ENCODE data around the gene ELF2.

DNA sequence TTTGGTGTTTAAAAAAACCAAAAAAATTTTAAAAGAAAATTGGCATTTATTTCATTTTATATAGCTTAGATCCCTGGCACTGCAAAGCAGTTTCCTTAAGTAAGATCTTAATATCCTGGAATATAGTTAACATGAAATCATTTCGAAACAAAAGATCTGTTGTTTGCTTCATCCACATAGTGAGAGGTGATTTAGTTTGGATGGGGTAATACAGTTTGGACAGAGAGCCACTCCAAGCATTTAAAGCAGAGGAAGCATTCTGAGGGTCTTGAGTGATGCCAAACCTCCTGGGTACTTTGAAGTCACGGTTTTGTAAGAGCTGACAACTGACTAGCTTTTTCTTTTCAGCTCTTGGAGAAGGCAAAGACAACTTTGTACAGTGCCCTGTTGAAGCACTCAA, 132.7 kb downstream of the ELF2 start:
- TF ChIP-seq, protein P1, sequence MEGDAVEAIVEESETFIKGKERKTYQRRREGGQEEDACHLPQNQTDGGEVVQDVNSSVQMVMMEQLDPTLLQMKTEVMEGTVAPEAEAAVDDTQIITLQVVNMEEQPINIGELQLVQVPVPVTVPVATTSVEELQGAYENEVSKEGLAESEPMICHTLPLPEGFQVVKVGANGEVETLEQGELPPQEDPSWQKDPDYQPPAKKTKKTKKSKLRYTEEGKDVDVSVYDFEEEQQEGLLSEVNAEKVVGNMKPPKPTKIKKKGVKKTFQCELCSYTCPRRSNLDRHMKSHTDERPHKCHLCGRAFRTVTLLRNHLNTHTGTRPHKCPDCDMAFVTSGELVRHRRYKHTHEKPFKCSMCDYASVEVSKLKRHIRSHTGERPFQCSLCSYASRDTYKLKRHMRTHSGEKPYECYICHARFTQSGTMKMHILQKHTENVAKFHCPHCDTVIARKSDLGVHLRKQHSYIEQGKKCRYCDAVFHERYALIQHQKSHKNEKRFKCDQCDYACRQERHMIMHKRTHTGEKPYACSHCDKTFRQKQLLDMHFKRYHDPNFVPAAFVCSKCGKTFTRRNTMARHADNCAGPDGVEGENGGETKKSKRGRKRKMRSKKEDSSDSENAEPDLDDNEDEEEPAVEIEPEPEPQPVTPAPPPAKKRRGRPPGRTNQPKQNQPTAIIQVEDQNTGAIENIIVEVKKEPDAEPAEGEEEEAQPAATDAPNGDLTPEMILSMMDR (IDR thresholded peaks at IDR 0.05; ENCODE audit: poor library complexity), result no peak
- TF ChIP-seq EZH2phosphoT487 (IDR thresholded peaks at IDR 0.05; ENCODE audit: low read depth, severe bottlenecking, unreplicated experiment) (no peak), EZH2 (IDR thresholded peaks at IDR 0.05; ENCODE audit: borderline replicate concordance) (no peak)

All from hepatocyte (in vitro differentiated cells).